GM23338 (cell line): ENCODE measurements around the gene NFKB1. TPM values are rescaled to one million over a fixed set of nuclear protein-coding genes. Genes with fewer than 3 reads are reported as not detected.

Experiments used
- ATAC-seq: fragments of 200-7000 bp; cut with Tn5 transposase; 3 replicates; pipeline ENCODE4 v1.9.1; 2020
- DNase-seq: peaks from one replicate; pipeline ENCODE4 v3.0.0-alpha.2; 2015; ENCODE audit warnings: low spot score
- H2AFZ ChIP-seq: fragments of 200-600 bp; sonication (generic); 2 replicates; pipeline ENCODE4 v1.8.0; 2016; ENCODE audit warnings: antibody characterized with exemption, mild to moderate bottlenecking, moderate library complexity
- H3F3A ChIP-seq: fragments of 200-600 bp; sonication (generic); replicated peaks from 2 replicates; pipeline ENCODE4 v1.8.0; 2017; ENCODE audit warnings: antibody characterized with exemption, mixed run types, low read depth
- H3K27ac ChIP-seq: fragments of 200-600 bp; sonication (generic); 2 replicates; pipeline ENCODE4 v1.6.1; 2016; ENCODE audit warnings: low read depth
- H3K27me3 ChIP-seq: fragments of 200-600 bp; sonication (generic); 2 replicates; pipeline ENCODE4 v1.8.0; 2016; ENCODE audit warnings: mild to moderate bottlenecking, mixed run types, moderate library complexity; ENCODE audit not compliant: insufficient read depth
- H3K36me3 ChIP-seq: fragments of 200-600 bp; sonication (generic); 2 replicates; pipeline ENCODE4 v1.8.0; 2016; ENCODE audit warnings: mild to moderate bottlenecking; ENCODE audit not compliant: insufficient read depth
- H3K4me1 ChIP-seq: fragments of 200-600 bp; sonication (generic); 2 replicates; pipeline ENCODE4 v1.8.0; 2016; ENCODE audit warnings: mild to moderate bottlenecking, moderate library complexity; ENCODE audit not compliant: insufficient read depth
- H3K4me2 ChIP-seq: fragments of 200-600 bp; sonication (generic); 2 replicates; pipeline ENCODE4 v1.7.1; 2017; ENCODE audit warnings: mixed run types
- H3K4me3 ChIP-seq: fragments of 200-600 bp; sonication (generic); 2 replicates; pipeline ENCODE4 v1.6.1; 2016; ENCODE audit warnings: mixed run types
- H3K79me2 ChIP-seq: fragments of 200-600 bp; sonication (generic); replicated peaks from 2 replicates; pipeline ENCODE4 v1.8.0; 2017; ENCODE audit warnings: mild to moderate bottlenecking; ENCODE audit not compliant: insufficient read depth
- H3K9me2 ChIP-seq: fragments of 200-600 bp; sonication (generic); 2 replicates; pipeline ENCODE4 v1.8.0; 2017; ENCODE audit not compliant: insufficient read depth
- H4K20me1 ChIP-seq: fragments of 200-600 bp; sonication (generic); replicated peaks from 2 replicates; pipeline ENCODE4 v1.8.0; 2017; ENCODE audit warnings: mild to moderate bottlenecking; ENCODE audit not compliant: insufficient read depth
- H3K27ac Mint-ChIP-seq: 2 replicates; pipeline ENCODE4 v1.8.0; 2020; ENCODE audit warnings: inconsistent platforms, mild to moderate bottlenecking, moderate library complexity, mixed read lengths
- H3K27me3 Mint-ChIP-seq: 3 replicates; pipeline ENCODE4 v1.8.0; 2022; ENCODE audit warnings: low read depth, mild to moderate bottlenecking, moderate library complexity, mixed read lengths, inconsistent platforms; ENCODE audit not compliant: insufficient read depth, poor library complexity
- H3K36me3 Mint-ChIP-seq: 3 replicates; pipeline ENCODE4 v1.8.0; 2021; ENCODE audit warnings: low read depth, mild to moderate bottlenecking, inconsistent platforms, moderate library complexity, mixed read lengths
- H3K4me1 Mint-ChIP-seq: 3 replicates; pipeline ENCODE4 v1.8.0; 2020; ENCODE audit warnings: mild to moderate bottlenecking, inconsistent platforms, mixed read lengths
- H3K4me3 Mint-ChIP-seq: 3 replicates; pipeline ENCODE4 v1.8.0; 2021; ENCODE audit warnings: moderate library complexity, mild to moderate bottlenecking, inconsistent platforms, mixed read lengths
- H3K9me3 Mint-ChIP-seq: 3 replicates; pipeline ENCODE4 v1.8.0; 2020; ENCODE audit warnings: moderate library complexity, mild to moderate bottlenecking, inconsistent platforms, mixed read lengths
- CREB1 ChIP-seq: fragments of 250-450 bp; sonication (Bioruptor Pico); IDR thresholded peaks from 2 replicates; pipeline ENCODE4 v1.5.0; 2020; ENCODE audit warnings: low read depth, mild to moderate bottlenecking, moderate library complexity
- CTCF ChIP-seq, 2 experiments: fragments of 200-600 bp in 1 of 2; sonication (generic) in 1 of 2; conservative IDR thresholded peaks; 2 replicates each; pipeline versions ENCODE4 v1.5.1 to v1.6.1; 2016 to 2017; ENCODE audit warnings: antibody characterized with exemption in 2 of 2, low read depth in 2 of 2, mild to moderate bottlenecking in 2 of 2, moderate library complexity in 1 of 2
- ETS1 ChIP-seq: IDR thresholded peaks from 2 replicates; pipeline ENCODE4 v1.6.1; 2016; ENCODE audit warnings: antibody characterized with exemption
- EZH2 ChIP-seq: fragments of 200-600 bp; sonication (generic); IDR thresholded peaks from one replicate; pipeline ENCODE4 v1.8.0; 2017; ENCODE audit warnings: antibody characterized with exemption, mild to moderate bottlenecking, low read depth; ENCODE audit not compliant: unreplicated experiment
- EZH2phosphoT487 ChIP-seq: fragments of 200-600 bp; sonication (generic); IDR thresholded peaks from one replicate; pipeline ENCODE4 v1.8.1; 2018; ENCODE audit warnings: antibody characterized with exemption; ENCODE audit not compliant: unreplicated experiment
- JUNB ChIP-seq: IDR thresholded peaks from one replicate; pipeline ENCODE4 v1.6.1; 2016; ENCODE audit warnings: antibody characterized with exemption; ENCODE audit not compliant: unreplicated experiment
- POLR2AphosphoS5 ChIP-seq: IDR thresholded peaks from 2 replicates; pipeline ENCODE4 v1.6.1; 2016; ENCODE audit warnings: antibody characterized with exemption, low read depth
- REST ChIP-seq: IDR thresholded peaks from one replicate; pipeline ENCODE4 v1.6.1; 2018; ENCODE audit warnings: antibody characterized with exemption; ENCODE audit not compliant: unreplicated experiment
- STAT1 ChIP-seq: IDR thresholded peaks from one replicate; pipeline ENCODE4 v1.6.1; 2016; ENCODE audit warnings: antibody characterized with exemption; ENCODE audit not compliant: unreplicated experiment
- ZNF114 ChIP-seq: fragments of 250-450 bp; sonication (Bioruptor Pico); IDR thresholded peaks from 2 replicates; pipeline ENCODE4 v1.5.0; 2020; ENCODE audit warnings: mild to moderate bottlenecking, moderate library complexity
- ZNF331 ChIP-seq: fragments of 250-450 bp; sonication (Bioruptor Pico); IDR thresholded peaks from 2 replicates; pipeline ENCODE4 v1.5.0; 2020; ENCODE audit warnings: low read depth, mild to moderate bottlenecking, moderate library complexity
- polyA plus RNA-seq: library from polyadenylated mRNA; unstranded; fragments of >200 nt; fragmentation: Nextera tagmentation; extraction: Ambion mirVana; gene quantifications from 2 replicates; pipeline ENCODE4 v1.2.1, GENCODE V29; 2016
- total RNA-seq: library from RNA; depleted of rRNA; stranded (reverse); fragments of >200 nt; shearing (Covaris generic); gene quantifications from 2 replicates; pipeline ENCODE4 v1.2.3, GENCODE V29; 2014

NFKB1 gene
- total and polyA plus RNA-seq, 2 experiments from 2014 or later, result 0.82 to 4.6 TPM

- TF ChIP-seq CTCF (conservative IDR thresholded peaks at IDR 0.05; ENCODE audit: low read depth in 2 of 2) (no peak), EZH2 (no peak), ETS1 (no peak)
Observed at GRCh38 chr4:102563000-102563399, 61.8 kb downstream of the NFKB1 start (continued).

GRCh38 chr4:102564399-102565059 lies 63.4 kb downstream of the NFKB1 start:
- H3K36me3 Mint-ChIP-seq, result no peaks in the 10 kb centered on the region
- ATAC-seq, result no peak
- peaks cover 6% of the 10 kb centered on the region; the same call in 2 of the 3 replicates for H3K4me1 Mint-ChIP-seq
- TF ChIP-seq CREB1 (no peak), REST (no peak), CTCF (conservative IDR thresholded peaks at IDR 0.05; ENCODE audit: low read depth in 2 of 2) (no peak), STAT1 (no peak), ZNF114 (CRISPR knock-in tag) (no peak), ETS1 (no peak), EZH2phosphoT487 (no peak), ZNF331 (no peak), JUNB (no peak), POLR2AphosphoS5 (no peak)

More at GRCh38 chr4:102564399-102565059, 63.4 kb downstream of the NFKB1 start:
- Histone ChIP-seq H3K4me2 (no peak overlapping the region), H3K4me1 (no peaks in the 10 kb centered on the region; the same call in 1 of the 2 replicates), H3F3A (no peaks in the 10 kb centered on the region), H3K27ac (no peak overlapping the region), H4K20me1 (no peaks in the 10 kb centered on the region), H3K9me2 (no peaks in the 10 kb centered on the region), H3K27me3 (no peaks in the 10 kb centered on the region), H2AFZ (no peak overlapping the region), H3K4me3 (no peak overlapping the region), H3K79me2 (no peaks in the 10 kb centered on the region), H3K36me3 (no peaks in the 10 kb centered on the region)
- H3K9me3 Mint-ChIP-seq, result no peaks in the 10 kb centered on the region
- no peak for DNase-seq
- no peak overlapping the region for H3K27ac Mint-ChIP-seq
- no peaks in the 10 kb centered on the region for H3K27me3 Mint-ChIP-seq
- H3K4me3 Mint-ChIP-seq, result no peak overlapping the region
